Ishikawa (cell line): ENCODE measurements around the gene ARSI.
A peak's percentile ranks its signal among the peaks of the same experiment; 100 is the strongest.

Source experiments
- CEBPB ChIP-seq: IDR thresholded peaks from 2 replicates; pipeline ENCODE4 v1.6.1; 2012
- CREB1 ChIP-seq: IDR thresholded peaks from 2 replicates; pipeline ENCODE4 v1.6.1; 2012; ENCODE audit warnings: low read depth
- EGR1 ChIP-seq: IDR thresholded peaks from 2 replicates; pipeline ENCODE4 v1.6.1; 2012
- EP300 ChIP-seq: IDR thresholded peaks from 2 replicates; pipeline ENCODE4 v1.6.1; 2012; ENCODE audit warnings: borderline replicate concordance
- FOXM1 ChIP-seq: IDR thresholded peaks from 2 replicates; pipeline ENCODE4 v1.6.1; 2012; ENCODE audit warnings: low read depth, borderline replicate concordance
- MAX ChIP-seq: IDR thresholded peaks from 2 replicates; pipeline ENCODE4 v1.6.1; 2012
- NFIC ChIP-seq: IDR thresholded peaks from 2 replicates; pipeline ENCODE4 v1.6.1; 2012
- RAD21 ChIP-seq: IDR thresholded peaks from 2 replicates; pipeline ENCODE4 v1.6.1; 2012; ENCODE audit warnings: low read depth
- REST ChIP-seq: IDR thresholded peaks from 2 replicates; pipeline ENCODE4 v1.6.1; 2012; ENCODE audit warnings: low read depth, mild to moderate bottlenecking
- TAF1 ChIP-seq: IDR thresholded peaks from 2 replicates; pipeline ENCODE4 v1.6.1; 2012; ENCODE audit warnings: low read depth, mild to moderate bottlenecking
- TCF12 ChIP-seq: IDR thresholded peaks from 2 replicates; pipeline ENCODE4 v1.6.1; 2012; ENCODE audit warnings: low read depth
- TEAD4 ChIP-seq: IDR thresholded peaks from 2 replicates; pipeline ENCODE4 v1.6.1; 2012
- USF1 ChIP-seq: IDR thresholded peaks from 2 replicates; pipeline ENCODE4 v1.6.1; 2012
- YY1 ChIP-seq: IDR thresholded peaks from 2 replicates; pipeline ENCODE4 v1.6.1; 2012; ENCODE audit warnings: low read depth
- ZBTB7A ChIP-seq: IDR thresholded peaks from 2 replicates; pipeline ENCODE4 v1.6.1; 2012; ENCODE audit warnings: low read depth

Gene ARSI

DNA sequence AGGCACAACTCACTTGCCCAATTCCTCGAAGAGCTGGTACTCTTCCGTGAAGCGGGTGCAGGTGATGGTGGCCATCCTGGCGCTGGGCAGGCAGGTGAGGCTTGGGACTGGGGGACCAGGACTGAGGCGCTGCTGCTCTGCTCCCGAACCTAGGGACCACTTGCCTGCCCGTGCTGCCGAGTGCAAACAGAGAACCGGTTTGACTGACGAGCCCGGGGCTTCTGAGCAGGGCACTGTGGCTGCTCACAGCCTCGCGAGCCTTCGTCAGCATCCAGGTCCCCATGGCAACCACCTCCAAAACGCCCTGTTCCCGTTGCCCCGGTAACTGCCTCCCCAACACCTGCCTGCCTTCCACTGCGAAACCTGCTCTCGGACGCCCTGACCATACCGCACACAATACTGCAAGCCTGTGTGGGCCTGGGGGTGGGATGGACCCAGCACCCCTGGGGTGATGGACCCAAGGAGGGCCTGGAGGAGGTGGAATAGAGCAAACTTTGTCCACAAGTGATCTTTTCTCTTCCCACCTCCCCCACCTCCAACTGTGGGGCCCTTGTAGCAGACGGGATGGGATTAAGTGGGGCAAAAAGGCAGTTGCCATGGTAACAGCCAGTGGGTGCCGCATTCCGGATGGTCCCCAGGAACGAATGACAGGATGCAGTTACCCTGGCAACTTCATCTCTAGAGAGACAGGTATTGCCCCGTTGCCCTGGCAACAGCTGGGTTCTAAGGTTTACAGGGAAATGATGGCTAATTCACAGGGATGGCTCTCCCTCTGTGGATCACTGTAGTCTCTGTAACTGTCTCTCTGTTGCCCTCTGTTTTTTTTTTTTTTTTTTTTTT lies 12.9 kb downstream of the ARSI start, which contains the start of gene CAMK2A:
Gene CAMK2A (minus strand): TSS at position 223 of the 840 bp plus-strand sequence. CDS start 148 bp downstream, at position 75.
- no peak for TF ChIP-seq YY1
- TF ChIP-seq NFIC = no peak
- no peak for TF ChIP-seq FOXM1
- no peak for TF ChIP-seq REST
- TF ChIP-seq TEAD4 = no peak
- TF ChIP-seq TAF1 = no peak
- TF ChIP-seq CEBPB = no peak
- TF ChIP-seq EP300 = no peak
- no peak for TF ChIP-seq TCF12
- no peak for TF ChIP-seq USF1
- no peak for TF ChIP-seq CREB1
- TF ChIP-seq MAX = no peak
- TF ChIP-seq ZBTB7A = no peak
- TF ChIP-seq RAD21 = no peak
- TF ChIP-seq EGR1 = no peak

GRCh38 chr5:150288791-150289190 lies 13.9 kb downstream of the ARSI start:
- TF ChIP-seq NFIC = no peak
- no peak for TF ChIP-seq TAF1
- TF ChIP-seq RAD21 = no peak

DNA sequence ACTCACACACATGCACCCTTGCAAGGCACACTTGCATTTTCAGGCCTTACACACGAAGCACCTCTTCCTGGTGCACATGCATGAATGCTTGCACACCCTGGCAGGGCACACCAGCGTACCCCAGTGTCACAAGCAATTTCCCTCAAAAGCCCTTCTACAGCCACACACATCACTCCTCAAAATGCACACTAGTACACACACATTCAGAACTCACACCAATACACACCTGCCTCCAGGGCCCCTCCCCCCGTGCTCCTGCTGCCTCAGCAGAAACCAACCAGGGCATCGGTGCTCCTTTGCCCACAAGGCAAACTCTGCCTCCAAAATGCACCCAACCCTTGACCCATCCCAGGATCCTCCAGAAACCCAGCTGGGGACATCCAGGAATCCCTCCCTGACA lies 14.3 kb downstream of the ARSI start:
- TF ChIP-seq TEAD4 = no peak
- no peak for TF ChIP-seq TAF1
- no peak for TF ChIP-seq YY1
- no peak for TF ChIP-seq TCF12
- no peak for TF ChIP-seq EGR1
- no peak for TF ChIP-seq EP300
- TF ChIP-seq CEBPB = no peak
- no peak for TF ChIP-seq ZBTB7A
- no peak for TF ChIP-seq MAX
- no peak for TF ChIP-seq FOXM1
- TF ChIP-seq REST = no peak
- no peak for TF ChIP-seq NFIC
- no peak for TF ChIP-seq CREB1
- TF ChIP-seq USF1 = no peak
- no peak for TF ChIP-seq RAD21

DNA sequence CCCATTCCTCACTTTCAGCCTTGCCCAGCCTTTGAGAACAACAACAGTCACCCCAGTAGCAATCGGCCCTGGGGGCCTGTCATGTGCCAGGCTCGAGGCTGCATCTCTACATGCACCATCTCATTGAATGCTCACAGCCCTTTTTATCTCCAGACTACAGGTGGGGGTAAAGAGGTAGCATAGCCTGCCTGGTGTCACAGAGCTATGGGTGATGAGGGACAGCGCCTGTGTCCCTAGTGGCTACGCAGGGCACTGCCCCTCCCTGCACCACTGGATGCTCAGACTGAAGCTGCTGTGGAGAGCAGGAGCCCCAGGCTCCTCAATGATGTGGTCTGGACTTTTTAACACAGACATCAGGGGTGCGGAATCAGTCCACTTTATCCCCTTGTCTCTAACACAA lies 15.9 kb downstream of the ARSI start:
- peak; percentile 29; the same call in 1 of the 2 replicates for TF ChIP-seq RAD21
- no peak for TF ChIP-seq TEAD4

GRCh38 chr5:150285114-150285513 lies 17.6 kb downstream of the ARSI start:
- TF ChIP-seq TCF12 = no peak
- no peak for TF ChIP-seq NFIC
- TF ChIP-seq EP300 = no peak
- no peak for TF ChIP-seq CREB1
- no peak for TF ChIP-seq REST
- no peak for TF ChIP-seq CEBPB
- TF ChIP-seq EGR1 = no peak
- TF ChIP-seq ZBTB7A = no peak
- no peak for TF ChIP-seq TAF1
- TF ChIP-seq FOXM1 = no peak
- TF ChIP-seq USF1 = no peak
- TF ChIP-seq YY1 = no peak
- no peak for TF ChIP-seq MAX
- no peak for TF ChIP-seq RAD21
- TF ChIP-seq TEAD4 = no peak
